Measurements from ENCODE around the gene LCE1E.

- TF ChIP-seq RCOR1 (IDR thresholded peaks at IDR 0.05; ENCODE audit: low read depth, low read length) (no peak), EP300 (IDR thresholded peaks at IDR 0.05) (no peak), HDAC2 (IDR thresholded peaks at IDR 0.05) (no peak)
These were observed 25.6 kb downstream of the LCE1E start, which contains the start of gene LCE1B for GRCh38 chr1:152811671-152812070.
